CD4-positive, alpha-beta T cell (primary cell): Measurements from ENCODE around the gene ADGRG3. TPM values are rescaled to one million over a fixed set of nuclear protein-coding genes. Genes with fewer than 3 reads are reported as not detected.

Experiments
- ATAC-seq: fragments of 200-7000 bp; cut with Tn5 transposase; one replicate; pipeline ENCODE4 v1.10.0; 2022; ENCODE audit warnings: mild to moderate bottlenecking; ENCODE audit not compliant: poor library complexity
- CTCF ChIA-PET: fragments of 350-600 bp; sonication (Branson Sonifier 250); formaldehyde crosslinking; loops from one replicate; lab custom pipeline; 2021; ENCODE audit warnings: antibody characterized with exemption, inconsistent platforms; lab: Charles Lee
- POLR2A ChIA-PET: fragments of 350-600 bp; sonication (Branson Sonifier 250); formaldehyde crosslinking; loops from one replicate; lab custom pipeline; 2021; ENCODE audit warnings: antibody characterized with exemption, inconsistent platforms; lab: Charles Lee
- DNase-seq, 14 experiments: peaks; one replicate each; pipeline ENCODE4 v3.0.0-alpha.2; 2013 to 2020; ENCODE audit warnings: mixed read lengths in 2 of 14
- H3K27ac ChIP-seq, 2 donors: one replicate each; pipeline versions ENCODE4 v1.5.1 to v1.7.0; 2013; ENCODE audit warnings: low read length in 2 of 2, low read depth in 1 of 2, mild to moderate bottlenecking in 1 of 2
- H3K27me3 ChIP-seq, 2 experiments: 1 replicate in 1 of 2; 2 replicates in 1 of 2; pipeline versions ENCODE4 v1.6.1 to v1.7.0; 2013; ENCODE audit warnings: low read length in 2 of 2, control low read depth in 1 of 2, mild to moderate bottlenecking in 1 of 2, moderate library complexity in 1 of 2; ENCODE audit not compliant: insufficient read depth in 2 of 2, control insufficient read depth in 1 of 2
- H3K36me3 ChIP-seq: one replicate; pipeline ENCODE4 v1.6.1; 2013; ENCODE audit warnings: low read length, control low read depth; ENCODE audit not compliant: insufficient read depth
- H3K4me1 ChIP-seq: one replicate; pipeline ENCODE4 v1.6.1; 2013; ENCODE audit warnings: low read length, control low read depth; ENCODE audit not compliant: insufficient read depth
- H3K4me3 ChIP-seq: one replicate; pipeline ENCODE4 v1.5.1; 2013; ENCODE audit warnings: mild to moderate bottlenecking, low read length, moderate library complexity
- H3K9me3 ChIP-seq, 2 experiments: 1 replicate in 1 of 2; 2 replicates in 1 of 2; pipeline versions ENCODE4 v1.6.1 to v1.7.0; 2013; ENCODE audit warnings: low read length in 2 of 2, mild to moderate bottlenecking in 2 of 2, control low read depth in 1 of 2, moderate library complexity in 1 of 2; ENCODE audit not compliant: control insufficient read depth in 1 of 2, insufficient read depth in 1 of 2
- H3K27ac Mint-ChIP-seq: one replicate; pipeline ENCODE4 v1.8.0; 2020; ENCODE audit warnings: mixed read lengths
- H3K27me3 Mint-ChIP-seq: one replicate; pipeline ENCODE4 v1.8.0; 2021; ENCODE audit warnings: mixed read lengths
- H3K36me3 Mint-ChIP-seq: one replicate; pipeline ENCODE4 v1.8.0; 2021; ENCODE audit warnings: low read depth, mixed read lengths
- H3K4me1 Mint-ChIP-seq: one replicate; pipeline ENCODE4 v1.8.0; 2021; ENCODE audit warnings: low read depth, mixed read lengths
- H3K4me3 Mint-ChIP-seq: one replicate; pipeline ENCODE4 v1.8.0; 2020; ENCODE audit warnings: mild to moderate bottlenecking, mixed read lengths
- H3K9me3 Mint-ChIP-seq: one replicate; pipeline ENCODE4 v1.8.0; 2020; ENCODE audit warnings: mixed read lengths
- intact Hi-C, 2 experiments: fragments of 100-400 bp; cut with DNase I in 1 of 2; cut with micrococcal nuclease in 1 of 2; formaldehyde crosslinking; loops; one replicate each; pipeline versions ENCODE4 v1.15.1 to v1.9.0; 2023 to 2025; cut with DNase I, micrococcal nuclease
- total RNA-seq, 174 experiments: library from RNA in 2 of 174; stranded (reverse) in 2 of 174; gene quantifications; one replicate each; pipeline ENCODE4 v1.2.3 and lab custom pipeline; 2021 to 2026
- TF ChIP-seq, protein P1 (sequence below): fragments of 200-600 bp; IDR thresholded peaks from one replicate; pipeline ENCODE4 v1.8.0; 2022; ENCODE audit warnings: antibody characterized with exemption, mild to moderate bottlenecking

Gene ADGRG3
- total RNA-seq, 2 experiments from 2014 or later, result 0.28 TPM; not detected in 1

DNA sequence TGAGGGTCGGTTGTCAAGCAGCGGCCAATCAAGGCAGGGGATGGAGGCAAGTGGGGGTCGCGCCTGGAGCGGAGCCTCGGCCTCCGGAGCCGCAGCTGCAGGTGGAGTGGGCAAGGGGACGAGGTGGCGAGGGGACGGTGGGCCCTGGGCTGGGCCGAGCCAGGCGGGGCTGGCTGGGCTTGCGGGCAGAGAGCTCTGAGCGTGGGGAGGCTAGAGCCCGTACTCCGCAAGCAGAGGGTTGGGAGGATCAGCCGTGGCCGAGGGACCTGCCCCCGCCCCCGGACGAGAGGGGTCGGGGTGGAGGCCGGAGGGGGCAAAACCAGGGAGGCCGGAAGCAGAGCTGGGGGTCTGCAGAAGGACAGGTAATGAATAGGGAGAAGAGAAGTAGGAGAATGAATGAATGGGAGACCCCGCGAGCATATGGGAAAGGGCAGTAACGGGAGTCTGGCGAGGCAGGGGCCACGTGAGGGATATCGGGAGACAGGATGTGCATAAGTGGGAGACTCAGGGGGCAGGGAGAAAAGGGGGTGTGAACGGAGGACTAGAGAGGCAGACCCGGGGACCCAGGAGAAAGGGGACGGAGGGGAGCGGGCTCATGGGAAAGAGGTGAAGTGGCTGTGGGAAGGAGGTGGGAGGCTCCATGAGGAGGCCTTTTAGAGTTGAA, 67.8 kb downstream of the ADGRG3 start, which contains the start of gene KATNB1:
Gene KATNB1, plus strand, starts transcription at position 16 of the 664 bp plus-strand sequence. CDS start 1,474 bp downstream, outside the sequence.
- ChIA-PET CTCF (interaction anchor here (0.7 to 1.7 kb wide), 4 partner anchors 264 to 1533 kb away, joined by 3 to 4 read pairs (median 3); partner anchors contain the start of genes CFAP20 and POLR2C), POLR2A (interaction anchor here (0.6 to 2.9 kb wide), 19 partner anchors 13 to 436 kb away, joined by 3 to 18 read pairs (median 4); partner anchors contain the start of genes CCDC102A, CFAP20, DRC7 and MMP15)
- peak; percentile 18 for ATAC-seq

DNA sequence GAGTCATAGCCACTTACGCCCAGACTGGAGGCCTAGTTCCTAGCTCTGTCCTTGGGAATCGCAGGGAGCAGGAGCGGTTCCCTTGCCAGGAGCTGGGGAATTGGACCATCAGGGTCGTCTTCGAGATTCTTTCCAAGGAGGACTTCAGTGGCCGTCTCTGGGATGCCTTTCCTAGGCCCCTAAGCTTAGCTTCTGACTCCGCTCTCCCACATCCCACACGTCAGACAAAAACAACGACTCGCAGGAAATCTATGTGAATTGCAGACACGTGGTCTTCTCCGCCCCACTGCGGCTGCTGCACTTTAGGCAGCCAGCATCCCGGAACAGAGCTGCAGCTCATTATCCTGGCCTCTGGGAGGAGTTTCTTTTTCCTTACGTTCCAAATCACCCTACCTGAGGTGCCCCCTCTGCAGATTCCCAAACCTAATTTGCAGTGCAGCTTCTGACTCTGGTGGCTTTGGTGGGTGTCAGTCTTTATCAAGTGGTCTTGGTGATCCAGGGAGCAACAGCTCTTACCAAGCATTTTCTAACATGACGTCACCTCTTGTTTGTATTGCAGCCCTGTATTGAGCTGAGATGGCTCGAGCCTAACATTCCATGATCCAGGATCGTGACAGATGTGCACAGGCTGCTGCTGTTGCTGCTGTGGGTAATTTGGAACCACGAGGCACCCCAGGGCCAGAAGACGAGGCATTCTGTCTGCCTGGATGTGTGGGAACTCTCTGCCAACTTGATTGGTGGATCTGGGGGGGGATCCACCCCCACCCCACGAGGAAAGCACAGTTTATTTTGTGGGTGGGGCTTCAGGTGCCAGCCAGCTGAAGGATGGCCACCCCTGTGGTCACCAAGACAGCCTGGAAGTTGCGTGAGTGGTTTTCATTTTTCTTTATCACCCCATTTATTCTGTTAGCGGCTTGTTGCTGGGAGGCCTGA, 68.6 kb downstream of the ADGRG3 start:
- Histone ChIP-seq H3K9me3 (no peaks in the 10 kb centered on the region), H3K27ac (peak overlapping the region; percentile 59 to 66), H3K36me3 (peaks cover 1% of the 10 kb centered on the region), H3K4me1 (peaks cover 29% of the 10 kb centered on the region), H3K4me3 (peak overlapping the region; percentile 78), H3K27me3 (no peaks in the 10 kb centered on the region)
- CTCF ChIA-PET, result interaction anchor here (1.0 to 1.7 kb wide), 2 partner anchors 274 to 393 kb away, joined by 3 to 4 read pairs; partner anchors contain the start of genes CFAP20 and POLR2C
- ATAC-seq, result peak; percentile 10
- Mint-ChIP-seq H3K4me1 (peaks cover 33% of the 10 kb centered on the region), H3K36me3 (peaks cover 30% of the 10 kb centered on the region), H3K27ac (peak overlapping the region; percentile 87), H3K27me3 (no peaks in the 10 kb centered on the region), H3K4me3 (peak overlapping the region; percentile 95), H3K9me3 (peaks cover 6% of the 10 kb centered on the region)
- TF ChIP-seq, protein P1, sequence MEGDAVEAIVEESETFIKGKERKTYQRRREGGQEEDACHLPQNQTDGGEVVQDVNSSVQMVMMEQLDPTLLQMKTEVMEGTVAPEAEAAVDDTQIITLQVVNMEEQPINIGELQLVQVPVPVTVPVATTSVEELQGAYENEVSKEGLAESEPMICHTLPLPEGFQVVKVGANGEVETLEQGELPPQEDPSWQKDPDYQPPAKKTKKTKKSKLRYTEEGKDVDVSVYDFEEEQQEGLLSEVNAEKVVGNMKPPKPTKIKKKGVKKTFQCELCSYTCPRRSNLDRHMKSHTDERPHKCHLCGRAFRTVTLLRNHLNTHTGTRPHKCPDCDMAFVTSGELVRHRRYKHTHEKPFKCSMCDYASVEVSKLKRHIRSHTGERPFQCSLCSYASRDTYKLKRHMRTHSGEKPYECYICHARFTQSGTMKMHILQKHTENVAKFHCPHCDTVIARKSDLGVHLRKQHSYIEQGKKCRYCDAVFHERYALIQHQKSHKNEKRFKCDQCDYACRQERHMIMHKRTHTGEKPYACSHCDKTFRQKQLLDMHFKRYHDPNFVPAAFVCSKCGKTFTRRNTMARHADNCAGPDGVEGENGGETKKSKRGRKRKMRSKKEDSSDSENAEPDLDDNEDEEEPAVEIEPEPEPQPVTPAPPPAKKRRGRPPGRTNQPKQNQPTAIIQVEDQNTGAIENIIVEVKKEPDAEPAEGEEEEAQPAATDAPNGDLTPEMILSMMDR, result no peak
- POLR2A ChIA-PET, result interaction anchor here (0.6 to 2.9 kb wide), 10 partner anchors 12 to 392 kb away, joined by 3 to 18 read pairs (median 6); partner anchors contain the start of genes CFAP20, DRC7, POLR2C and USB1
- intact Hi-C loops, result loop anchor here (5.0 to 10.0 kb wide), 9 partner anchors 199 to 898 kb away; partner anchors contain the start of genes CFAP20 (in 2 of the 2), CCDC102A (in 1 of the 2), CSNK2A2 (in 1 of the 2) and HERPUD1 (in 1 of the 2)
- DNase-seq, result peak in 12 of 14 experiments; percentile 15 to 78 (median 37)

More for the DNA sequence above, 67.8 kb downstream of the ADGRG3 start, which contains the start of gene KATNB1:
- DNase-seq, result no peak
- Mint-ChIP-seq H3K9me3 (peaks cover 6% of the 10 kb centered on the region), H3K36me3 (peaks cover 25% of the 10 kb centered on the region), H3K27me3 (no peaks in the 10 kb centered on the region), H3K27ac (peak within 1 kb of the TSS; percentile 87), H3K4me3 (peak within 1 kb of the TSS; percentile 95), H3K4me1 (peaks cover 33% of the 10 kb centered on the region)
- Histone ChIP-seq H3K27me3 (no peaks in the 10 kb centered on the region), H3K27ac (peak within 1 kb of the TSS; percentile 60 to 77), H3K4me1 (peaks cover 29% of the 10 kb centered on the region), H3K9me3 (no peaks in the 10 kb centered on the region), H3K4me3 (peak within 1 kb of the TSS; percentile 78), H3K36me3 (no peaks in the 10 kb centered on the region)
- intact Hi-C loops, result loop anchor here (1.0 to 10.0 kb wide), 11 partner anchors 41 to 899 kb away; partner anchors contain the start of genes CFAP20 (in 2 of the 2), CCDC102A (in 1 of the 2), CSNK2A2 (in 1 of the 2) and HERPUD1 (in 1 of the 2)
- TF ChIP-seq, protein P1, result no peak
